H1 (cell line): ENCODE results near the gene ST6GALNAC3. TPM values are rescaled to one million over a fixed set of nuclear protein-coding genes. Genes with fewer than 3 reads are reported as not detected.

Experiments used
- CTCF ChIA-PET: fragments of 300-600 bp; sonication (Branson Sonifier 250); formaldehyde crosslinking; loops from one replicate; lab custom pipeline; 2021; ENCODE audit not compliant: partially characterized antibody; lab: Charles Lee
- POLR2A ChIA-PET: fragments of 300-600 bp; sonication (Branson Sonifier 250); formaldehyde crosslinking; loops from one replicate; lab custom pipeline; 2021; ENCODE audit warnings: inconsistent platforms; ENCODE audit not compliant: partially characterized antibody; lab: Charles Lee
- DNase-seq, 2 experiments: peaks; one replicate each; pipeline versions ENCODE4 v3.0.0 to v3.0.0-alpha.2; 2010 to 2022; ENCODE audit warnings: low spot score in 2 of 2, low read depth in 1 of 2, mixed read lengths in 1 of 2
- FAIRE-seq: peaks from 2 replicates; lab custom pipeline; 2011; peaks lifted over from hg19 to GRCh38; lab: Jason Lieb, UNC
- H2AFZ ChIP-seq: 2 replicates; pipeline ENCODE4 v1.8.1; 2012; ENCODE audit warnings: low read length, inconsistent platforms
- H2AK5ac ChIP-seq: 2 replicates; pipeline ENCODE4 v1.6.1; 2013; ENCODE audit warnings: low read depth, low read length
- H2BK120ac ChIP-seq: replicated peaks from 2 replicates; pipeline ENCODE3; 2013; ENCODE audit warnings: low read depth, low read length, inconsistent platforms
- H2BK12ac ChIP-seq: 2 replicates; pipeline ENCODE4 v1.6.1; 2013; ENCODE audit warnings: low read depth, low read length
- H2BK15ac ChIP-seq: 2 replicates; pipeline ENCODE4 v1.6.1; 2013; ENCODE audit warnings: low read length
- H2BK20ac ChIP-seq: 2 replicates; pipeline ENCODE4 v1.6.1; 2013; ENCODE audit warnings: low read length
- H2BK5ac ChIP-seq: 2 replicates; pipeline ENCODE4 v1.6.1; 2013; ENCODE audit warnings: low read depth, low read length
- H3K14ac ChIP-seq: 2 replicates; pipeline ENCODE4 v1.6.1; 2013; ENCODE audit warnings: inconsistent platforms; ENCODE audit not compliant: insufficient read length
- H3K18ac ChIP-seq: 2 replicates; pipeline ENCODE4 v1.6.1; 2013; ENCODE audit warnings: low read length; ENCODE audit errors: extremely low read depth
- H3K23ac ChIP-seq: 2 replicates; pipeline ENCODE4 v1.6.1; 2013; ENCODE audit warnings: inconsistent platforms; ENCODE audit not compliant: insufficient read length
- H3K23me2 ChIP-seq: 2 replicates; pipeline ENCODE4 v1.6.1; 2013; ENCODE audit warnings: low read depth, low read length
- H3K27ac ChIP-seq: 2 replicates; pipeline ENCODE4 v1.6.1; 2011; ENCODE audit warnings: low read depth, low read length, inconsistent platforms
- H3K27me3 ChIP-seq, 4 experiments: replicated peaks in 1 of 4; 1 replicate in 1 of 4; 2 replicates in 3 of 4; pipeline versions ENCODE4 v1.6.1 to v1.8.1; 2011 to 2013; ENCODE audit warnings: low read length in 3 of 4, mild to moderate bottlenecking in 3 of 4, inconsistent platforms in 2 of 4, mixed read lengths in 2 of 4, moderate library complexity in 1 of 4; ENCODE audit not compliant: control insufficient read depth in 3 of 4, insufficient read depth in 3 of 4; ENCODE audit errors: extremely low read depth in 1 of 4
- H3K36me3 ChIP-seq, 4 experiments: 2 replicates each; pipeline versions ENCODE4 v1.6.1 to v1.8.1; 2011 to 2013; ENCODE audit warnings: mild to moderate bottlenecking in 4 of 4, low read length in 3 of 4, moderate library complexity in 2 of 4, control low read depth in 1 of 4, inconsistent platforms in 1 of 4; ENCODE audit not compliant: insufficient read depth in 4 of 4, control insufficient read depth in 2 of 4
- H3K4ac ChIP-seq: replicated peaks from 2 replicates; pipeline ENCODE3; 2013; ENCODE audit warnings: low read length, low read depth, mixed read lengths, inconsistent platforms; ENCODE audit not compliant: insufficient read length
- H3K4me1 ChIP-seq, 4 experiments: replicated peaks in 1 of 4; 1 replicate in 1 of 4; 2 replicates in 3 of 4; pipeline versions ENCODE4 v1.6.1 to v1.8.1; 2011 to 2013; ENCODE audit warnings: low read length in 3 of 4, inconsistent platforms in 2 of 4, mixed read lengths in 1 of 4; ENCODE audit not compliant: insufficient read depth in 4 of 4, control insufficient read depth in 3 of 4
- H3K4me2 ChIP-seq, 2 experiments: 2 replicates each; pipeline versions ENCODE4 v1.6.1 to v1.8.1; 2011 to 2013; ENCODE audit warnings: low read depth in 2 of 2, low read length in 2 of 2, control low read depth in 1 of 2, inconsistent platforms in 1 of 2, mild to moderate bottlenecking in 1 of 2; ENCODE audit not compliant: insufficient read depth in 1 of 2
- H3K4me3 ChIP-seq, 4 experiments: fragments of 200-600, 300-600 bp in 1 of 4; sonication (generic), shearing (Covaris generic), sonication (Bioruptor Twin) in 1 of 4; 2 replicates each; pipeline versions ENCODE4 v1.5.1 to v1.8.1; 2011 to 2016; ENCODE audit warnings: low read length in 4 of 4, low read depth in 3 of 4, control low read depth in 2 of 4, inconsistent platforms in 2 of 4, mild to moderate bottlenecking in 2 of 4, mixed read lengths in 1 of 4, moderate library complexity in 1 of 4; ENCODE audit not compliant: insufficient read depth in 2 of 4; ENCODE audit errors: extremely low read depth in 1 of 4
- H3K56ac ChIP-seq: replicated peaks from 2 replicates; pipeline ENCODE3; 2013; ENCODE audit warnings: low read depth, mild to moderate bottlenecking, mixed read lengths, low read length, inconsistent platforms; ENCODE audit not compliant: insufficient read length
- H3K79me1 ChIP-seq: 2 replicates; pipeline ENCODE4 v1.6.1; 2013; ENCODE audit warnings: low read depth, low read length, control low read depth
- H3K79me2 ChIP-seq, 2 experiments: 2 replicates each; pipeline versions ENCODE4 v1.6.1 to v1.8.1; 2012 to 2013; ENCODE audit warnings: low read length in 2 of 2, mild to moderate bottlenecking in 2 of 2, inconsistent platforms in 1 of 2; ENCODE audit not compliant: insufficient read depth in 2 of 2, control insufficient read depth in 1 of 2
- H3K9ac ChIP-seq, 4 experiments: replicated peaks in 1 of 4; 1 replicate in 1 of 4; 2 replicates in 3 of 4; pipeline versions ENCODE4 v1.6.1 to v1.8.1; 2011 to 2013; ENCODE audit warnings: low read depth in 3 of 4, low read length in 3 of 4, control low read depth in 2 of 4, mild to moderate bottlenecking in 2 of 4, moderate library complexity in 2 of 4, inconsistent platforms in 1 of 4; ENCODE audit errors: extremely low read depth in 1 of 4
- H3K9me3 ChIP-seq, 2 experiments: 2 replicates each; pipeline versions ENCODE4 v1.6.1 to v1.8.1; 2012 to 2013; ENCODE audit warnings: mild to moderate bottlenecking in 2 of 2, moderate library complexity in 2 of 2, control low read depth in 1 of 2, inconsistent platforms in 1 of 2, low read depth in 1 of 2, low read length in 1 of 2, mixed read lengths in 1 of 2; ENCODE audit not compliant: insufficient read depth in 2 of 2
- H4K20me1 ChIP-seq, 2 experiments: replicated peaks in 1 of 2; 2 replicates each; pipeline versions ENCODE3 to v1.8.1; 2011 to 2013; ENCODE audit warnings: inconsistent platforms in 2 of 2, low read length in 2 of 2, mild to moderate bottlenecking in 1 of 2; ENCODE audit not compliant: insufficient read depth in 2 of 2, control insufficient read depth in 1 of 2
- H4K5ac ChIP-seq: 2 replicates; pipeline ENCODE4 v1.6.1; 2013; ENCODE audit warnings: low read length, low read depth, mixed read lengths, inconsistent platforms; ENCODE audit not compliant: insufficient read length
- H4K8ac ChIP-seq: 2 replicates; pipeline ENCODE4 v1.8.0; 2013; ENCODE audit warnings: mild to moderate bottlenecking, moderate library complexity, low read length, inconsistent platforms; ENCODE audit not compliant: insufficient read depth; ENCODE audit errors: extremely low read depth
- H4K91ac ChIP-seq: replicated peaks from 2 replicates; pipeline ENCODE3; 2013; ENCODE audit warnings: low read length, mixed read lengths, inconsistent platforms; ENCODE audit not compliant: insufficient read length
- ATF3 ChIP-seq: IDR thresholded peaks from 2 replicates; pipeline ENCODE4 v1.6.1; 2011; ENCODE audit warnings: low read depth, mild to moderate bottlenecking, low read length; ENCODE audit not compliant: insufficient read depth
- EP300 ChIP-seq, 2 experiments: IDR thresholded peaks; 1 replicate in 1 of 2; 2 replicates in 1 of 2; pipeline ENCODE4 v1.6.1; 2011 to 2012; ENCODE audit warnings: low read depth in 2 of 2, low read length in 2 of 2, mild to moderate bottlenecking in 2 of 2, borderline replicate concordance in 1 of 2, inconsistent platforms in 1 of 2, moderate library complexity in 1 of 2
- FOSL1 ChIP-seq: IDR thresholded peaks from 2 replicates; pipeline ENCODE4 v1.6.1; 2011; ENCODE audit warnings: mild to moderate bottlenecking, low read depth, low read length, moderate library complexity; ENCODE audit not compliant: insufficient read depth
- JUN ChIP-seq: IDR thresholded peaks from 2 replicates; pipeline ENCODE4 v1.6.1; 2011; ENCODE audit warnings: low read depth, mild to moderate bottlenecking, improper control_type of control experiment, low read length
- KDM5A ChIP-seq: fragments of 200-600 bp; IDR thresholded peaks from 2 replicates; pipeline ENCODE4 v1.7.1; 2012; ENCODE audit warnings: mild to moderate bottlenecking, low read length, inconsistent platforms, mixed read lengths
- POLR2A ChIP-seq, 2 experiments: IDR thresholded peaks; 1 replicate in 1 of 2; 2 replicates in 1 of 2; pipeline ENCODE4 v1.6.1; 2011; ENCODE audit warnings: low read depth in 2 of 2, low read length in 2 of 2, mild to moderate bottlenecking in 2 of 2; ENCODE audit errors: control extremely low read depth in 1 of 2
- RNF2 ChIP-seq: fragments of 200-900, 300-1000 bp; sonication (generic); IDR thresholded peaks from 2 replicates; pipeline ENCODE4 v1.7.1; 2016; ENCODE audit warnings: borderline replicate concordance, low read depth, mild to moderate bottlenecking, antibody characterized with exemption, low read length; ENCODE audit not compliant: poor library complexity, severe bottlenecking; ENCODE audit errors: missing control alignments
- SIRT6 ChIP-seq: IDR thresholded peaks from one replicate; pipeline ENCODE4 v1.7.1; 2012; ENCODE audit warnings: low read length, inconsistent platforms
- SRF ChIP-seq: IDR thresholded peaks from 2 replicates; pipeline ENCODE4 v1.6.1; 2011; ENCODE audit warnings: mild to moderate bottlenecking, low read depth, low read length, moderate library complexity
- WGBS, 2 experiments: shearing (Covaris generic) in 1 of 2; methylation state at CpG; one replicate each; pipeline versions ENCODE4 v1.1.6 to v1.1.7; 2013 to 2015; ENCODE audit warnings: low lambda C conversion rate in 2 of 2, mixed read lengths in 2 of 2, inconsistent platforms in 1 of 2, low coverage in 1 of 2, missing lambda C conversion rate in 1 of 2; ENCODE audit not compliant: insufficient replicate concordance in 2 of 2, insufficient coverage in 1 of 2, insufficient read length in 1 of 2; ENCODE audit errors: extremely low coverage in 1 of 2, missing lambda C conversion rate in 1 of 2; 5-methylcytosine and 5-hydroxymethylcytosine counted together
- polyA plus RNA-seq, 7 experiments: library from polyadenylated mRNA; depleted of rRNA in 3 of 7; stranded (reverse) in 5 of 7; unstranded in 2 of 7; fragments of >200 nt in 5 of 7; fragments of 200-250 nt in 2 of 7; gene quantifications; 1 replicate in 5 of 7; 2 replicates in 1 of 7; 4 replicates in 1 of 7; pipeline versions ENCODE4 v1.2.1 to v1.2.3, GENCODE V29; 2011 to 2013; ENCODE audit warnings: missing spikeins in 2 of 7, mixed read lengths in 2 of 7
- total RNA-seq: library from RNA; stranded (reverse); fragmentation: NEBNext Ultra II Directional; extraction: Animal tissue kit (Norgen Biotek cat#: 25700); gene quantifications from 2 replicates; pipeline ENCODE4 v1.2.1, GENCODE V29; 2021

The ST6GALNAC3 gene
- total and polyA plus RNA-seq, 2 of the 8 experiments (the other 6 are each of a cell fraction or from before 2014, with no cell fraction given), result 4.9 to 19.0 TPM

- no peak overlapping the region for H3K14ac ChIP-seq
- no peaks in the 10 kb centered on the region for H3K79me1 ChIP-seq
Measured at GRCh38 chr1:76130992-76131391, 56.4 kb downstream of the ST6GALNAC3 start.

More at GRCh38 chr1:76130992-76131391, 56.4 kb downstream of the ST6GALNAC3 start:
- H2BK5ac ChIP-seq, result no peak overlapping the region
- POLR2A ChIA-PET, result no interaction called here
- H3K23ac ChIP-seq, result no peak overlapping the region
- no peak for DNase-seq
- H3K36me3 ChIP-seq, result no peaks in the 10 kb centered on the region
- no peak overlapping the region for H4K5ac ChIP-seq
- no peak overlapping the region for H2BK15ac ChIP-seq
- H4K91ac ChIP-seq, result no peak overlapping the region
- H3K18ac ChIP-seq, result no peak overlapping the region
- H3K4ac ChIP-seq, result no peak overlapping the region
- no peak overlapping the region for H2AFZ ChIP-seq
- H2BK120ac ChIP-seq, result no peak overlapping the region
- FAIRE-seq, result no peak
- no peak overlapping the region for H2BK20ac ChIP-seq
- H3K9ac ChIP-seq, result no peak overlapping the region
- H3K4me1 ChIP-seq, result peaks cover 0 to 3% (median 0%) of the 10 kb centered on the region in 4 experiments; a peak in 2 of 7 replicates
- H2BK12ac ChIP-seq, result no peak overlapping the region
- no peaks in the 10 kb centered on the region; a peak in 1 of 4 replicates for H3K79me2 ChIP-seq
- TF ChIP-seq RNF2, result no peak
- TF ChIP-seq SIRT6, result no peak
- no peak for TF ChIP-seq FOSL1
- no peak for TF ChIP-seq ATF3
- no peak for TF ChIP-seq JUN
- TF ChIP-seq EP300 (IDR thresholded peaks at IDR 0.05; ENCODE audit: borderline replicate concordance in 1 of 2, low read depth in 2 of 2, low read length in 2 of 2), result no peak
- TF ChIP-seq KDM5A, result no peak
- no peak for TF ChIP-seq SRF
- no peak for TF ChIP-seq POLR2A (IDR thresholded peaks at IDR 0.05; ENCODE audit: control extremely low read depth in 1 of 2, low read depth in 2 of 2, low read length in 2 of 2)
- CTCF ChIA-PET, result interaction anchor here (1.8 kb wide), 1 partner anchor 15 kb away, joined by 5 read pairs; no protein-coding TSS in a partner anchor
- H2AK5ac ChIP-seq, result no peak overlapping the region
- no peaks in the 10 kb centered on the region for H4K20me1 ChIP-seq
- H3K56ac ChIP-seq, result no peak overlapping the region
- H3K4me3 ChIP-seq, result no peak overlapping the region
- no peak overlapping the region for H3K27ac ChIP-seq
- H3K9me3 ChIP-seq, result no peaks in the 10 kb centered on the region
- no peak overlapping the region for H4K8ac ChIP-seq
- no peaks in the 10 kb centered on the region for H3K23me2 ChIP-seq
- H3K27me3 ChIP-seq, result no peaks in the 10 kb centered on the region
- no peak overlapping the region for H3K4me2 ChIP-seq
- 92% methylated on average over 4 of the region's 4 CpGs; no CpG with 5 or more reads in 1 of the 2 experiments for WGBS, 2 experiments
